Measurements from ENCODE around the gene THBS2.
"Not testable (repeated sequence)": the region's sequence is repeated elsewhere in the genome, so short reads cannot be mapped to it uniquely, and the experiment has no call there.

Gene THBS2

GRCh38 chr6:169208011-169208410, 45.6 kb downstream of the THBS2 start:
- no peak for DNase-seq (ENCODE audit: low read depth)

GRCh38 chr6:169207482-169207881, 46.2 kb downstream of the THBS2 start:
- DNase-seq (ENCODE audit: low read depth), result no peak

- DNase-seq (ENCODE audit: low read depth), result no peak
Observed at GRCh38 chr6:169205176-169206160, 48.2 kb downstream of the THBS2 start.

- no peak for DNase-seq (ENCODE audit: low read depth)
Observed at GRCh38 chr6:169204167-169204566, 49.5 kb downstream of the THBS2 start.

- DNase-seq (ENCODE audit: low read depth), result no peak
Observed at GRCh38 chr6:169201985-169202384, 51.7 kb downstream of the THBS2 start.

GRCh38 chr6:169200893-169201514, 52.6 kb downstream of the THBS2 start:
- DNase-seq (ENCODE audit: low read depth), result no peak

- no peak for DNase-seq (ENCODE audit: low read depth)
Observed at GRCh38 chr6:169199625-169200335, 53.9 kb downstream of the THBS2 start.

GRCh38 chr6:169198885-169199284, 54.8 kb downstream of the THBS2 start:
- DNase-seq (ENCODE audit: low read depth), result no peak

- DNase-seq (ENCODE audit: low read depth), result not testable (repeated sequence)
Observed at GRCh38 chr6:169197929-169198328, 55.7 kb downstream of the THBS2 start.

GRCh38 chr6:169196279-169196678, 57.4 kb downstream of the THBS2 start:
- not testable (repeated sequence) for DNase-seq (ENCODE audit: low read depth)

GRCh38 chr6:169194737-169195136, 58.9 kb downstream of the THBS2 start:
- DNase-seq (ENCODE audit: low read depth), result no peak

- DNase-seq (ENCODE audit: low read depth), result no peak
Observed at GRCh38 chr6:169190970-169191369, 62.7 kb downstream of the THBS2 start.

- DNase-seq (ENCODE audit: low read depth), result no peak
Observed at GRCh38 chr6:169190144-169190584, 63.5 kb downstream of the THBS2 start.

GRCh38 chr6:169189686-169190085, 64.0 kb downstream of the THBS2 start:
- no peak for DNase-seq (ENCODE audit: low read depth)

- DNase-seq (ENCODE audit: low read depth), result no peak
Observed at GRCh38 chr6:169189182-169189581, 64.5 kb downstream of the THBS2 start.

- no peak for DNase-seq (ENCODE audit: low read depth)
Observed at GRCh38 chr6:169188475-169188874, 65.2 kb downstream of the THBS2 start.

- no peak for DNase-seq (ENCODE audit: low read depth)
Observed at GRCh38 chr6:169188051-169188470, 65.6 kb downstream of the THBS2 start.

GRCh38 chr6:169186496-169187169, 67.0 kb downstream of the THBS2 start:
- no peak for DNase-seq (ENCODE audit: low read depth)

GRCh38 chr6:169185692-169186485, 67.8 kb downstream of the THBS2 start:
- DNase-seq (ENCODE audit: low read depth), result no peak

- no peak for DNase-seq (ENCODE audit: low read depth)
Observed at GRCh38 chr6:169185011-169185521, 68.6 kb downstream of the THBS2 start.

- no peak for DNase-seq (ENCODE audit: low read depth)
Observed at GRCh38 chr6:169184419-169184818, 69.2 kb downstream of the THBS2 start.
